HepG2 (cell line): ENCODE data around the gene MYOM1. TPM values are rescaled to one million over a fixed set of nuclear protein-coding genes. Genes with fewer than 3 reads are reported as not detected.

ENCODE experiments used
- ATAC-seq: fragments of 200-7000 bp; cut with Tn5 transposase; 3 replicates; pipeline ENCODE4 v1.9.1; 2020; ENCODE audit warnings: mild to moderate bottlenecking, moderate library complexity
- BruUV-seq: library from RNA; stranded (reverse); fragments of 400-500 nt; replicated peaks from 2 replicates; lab custom pipeline; 2021; lab: Mats Ljungman, UMichigan
- CTCF ChIA-PET: fragments of 300-600 bp; formaldehyde crosslinking; extraction: SDS; loops from one replicate; lab custom pipeline; 2021; ENCODE audit warnings: low total read pairs, inconsistent platforms, low intra/inter-chr PET ratio; lab: Yijun Ruan, JAX
- POLR2A ChIA-PET: fragments of 350-600 bp; sonication (Branson Sonifier 250); formaldehyde crosslinking; loops from one replicate; lab custom pipeline; 2020; ENCODE audit warnings: antibody characterized with exemption, inconsistent platforms; lab: Yijun Ruan, JAX
- DNase-seq: peaks from one replicate; pipeline ENCODE4 v3.0.0-alpha.2; 2015; ENCODE audit warnings: low spot score
- FAIRE-seq: peaks from 3 replicates; lab custom pipeline; 2011; peaks lifted over from hg19 to GRCh38; lab: Jason Lieb, UNC
- H2AFZ ChIP-seq: one replicate; pipeline ENCODE4 v1.6.1; 2011; ENCODE audit warnings: low read length, inconsistent platforms
- H3K27ac ChIP-seq: fragments of 300-600 bp; 3 replicates; pipeline ENCODE4 v1.8.0; 2011; ENCODE audit warnings: mixed run types, mild to moderate bottlenecking, mixed read lengths, low read length, inconsistent platforms; ENCODE audit not compliant: insufficient read depth; ENCODE audit errors: extremely low read length
- H3K27me3 ChIP-seq, 2 experiments: fragments of 200-600 bp in 1 of 2; 2 replicates in 1 of 2; 3 replicates in 1 of 2; pipeline versions ENCODE4 v1.6.0 to v1.8.0; 2011; ENCODE audit warnings: low read length in 2 of 2, mild to moderate bottlenecking in 2 of 2, moderate library complexity in 2 of 2, inconsistent platforms in 1 of 2; ENCODE audit not compliant: insufficient read depth in 2 of 2, control insufficient read depth in 1 of 2
- H3K36me3 ChIP-seq, 2 experiments: fragments of 200-600 bp in 1 of 2; replicated peaks in 1 of 2; 2 replicates in 1 of 2; 3 replicates in 1 of 2; pipeline versions ENCODE4 v1.5.1 to v1.8.0; 2011; ENCODE audit warnings: low read length in 2 of 2, inconsistent platforms in 1 of 2; ENCODE audit not compliant: insufficient read depth in 2 of 2, control insufficient read depth in 1 of 2
- H3K4me1 ChIP-seq: 2 replicates; pipeline ENCODE4 v1.5.1; 2012; ENCODE audit warnings: low read length, inconsistent platforms; ENCODE audit not compliant: insufficient read depth
- H3K4me2 ChIP-seq: 2 replicates; pipeline ENCODE4 v1.6.0; 2011; ENCODE audit warnings: low read depth, low read length, inconsistent platforms
- H3K4me3 ChIP-seq, 3 experiments: fragments of 200-600 bp in 1 of 3; sonication (generic), shearing (Covaris generic) in 1 of 3; replicated peaks in 1 of 3; 2 replicates each; pipeline ENCODE4 v1.5.1; 2011 to 2016; ENCODE audit warnings: low read length in 3 of 3, inconsistent platforms in 2 of 3, low read depth in 2 of 3, mild to moderate bottlenecking in 2 of 3, control low read depth in 1 of 3, mixed read lengths in 1 of 3; ENCODE audit not compliant: insufficient read depth in 1 of 3
- H3K79me2 ChIP-seq: one replicate; pipeline ENCODE4 v1.6.1; 2011; ENCODE audit warnings: low read length, inconsistent platforms; ENCODE audit not compliant: insufficient read depth
- H3K9ac ChIP-seq: 2 replicates; pipeline ENCODE4 v1.6.0; 2011; ENCODE audit warnings: mild to moderate bottlenecking, low read depth, low read length, inconsistent platforms; ENCODE audit not compliant: insufficient read depth
- H3K9me3 ChIP-seq: 2 replicates; pipeline ENCODE4 v1.5.1; 2012; ENCODE audit warnings: mild to moderate bottlenecking, low read length
- H4K20me1 ChIP-seq: 2 replicates; pipeline ENCODE4 v1.6.0; 2011; ENCODE audit warnings: inconsistent platforms, mild to moderate bottlenecking, low read length, moderate library complexity; ENCODE audit not compliant: insufficient read depth
- ATF3 ChIP-seq: sonication (generic); formaldehyde crosslinking; IDR thresholded peaks from 2 replicates; pipeline ENCODE4 v1.4.0; 2020; ENCODE audit warnings: missing genetic modification reagents
- ERF ChIP-seq: IDR thresholded peaks from 2 replicates; pipeline ENCODE4 v1.6.1; 2018; ENCODE audit warnings: missing biosample characterization, missing genetic modification reagents
- FOXK2 ChIP-seq: fragments of 450-650 bp; IDR thresholded peaks from 2 replicates; pipeline ENCODE4 v1.6.1; 2016
- FOXO4 ChIP-seq: sonication (generic); formaldehyde crosslinking; conservative IDR thresholded peaks from 2 replicates; pipeline ENCODE4 v1.8.1; 2023; ENCODE audit warnings: missing genetic modification reagents
- HOXD1 ChIP-seq: sonication (generic); formaldehyde crosslinking; IDR thresholded peaks from 2 replicates; pipeline ENCODE4 v1.5.0; 2020; ENCODE audit warnings: missing genetic modification reagents
- KLF11 ChIP-seq: IDR thresholded peaks from 2 replicates; pipeline ENCODE4 v1.6.1; 2016; ENCODE audit warnings: missing compliant biosample characterization
- NFATC3 ChIP-seq: sonication (generic); formaldehyde crosslinking; IDR thresholded peaks from 2 replicates; pipeline ENCODE4 v1.5.1; 2020; ENCODE audit warnings: mild to moderate bottlenecking, missing genetic modification reagents
- NONO ChIP-seq, 2 experiments: fragments of 450-650 bp in 1 of 2; sonication (generic) in 1 of 2; formaldehyde crosslinking in 1 of 2; IDR thresholded peaks in 1 of 2; conservative IDR thresholded peaks in 1 of 2; 2 replicates each; pipeline versions ENCODE4 v1.6.1 to v1.8.0; 2017 to 2022; ENCODE audit warnings: mild to moderate bottlenecking in 1 of 2, missing genetic modification reagents in 1 of 2, moderate library complexity in 1 of 2
- ONECUT2 ChIP-seq: sonication (generic); formaldehyde crosslinking; IDR thresholded peaks from 2 replicates; pipeline ENCODE4 v1.4.0; 2020; ENCODE audit warnings: missing genetic modification reagents
- YEATS4 ChIP-seq: sonication (generic); formaldehyde crosslinking; IDR thresholded peaks from 2 replicates; pipeline ENCODE4 v1.4.0; 2020; ENCODE audit warnings: missing genetic modification reagents, borderline replicate concordance
- ZMAT5 ChIP-seq: sonication (generic); formaldehyde crosslinking; IDR thresholded peaks from 2 replicates; pipeline ENCODE4 v1.5.0; 2020; ENCODE audit warnings: mild to moderate bottlenecking, low read depth, missing genetic modification reagents, borderline replicate concordance
- ZNF230 ChIP-seq: sonication (generic); formaldehyde crosslinking; IDR thresholded peaks from 2 replicates; pipeline ENCODE4 v1.4.0; 2020; ENCODE audit warnings: mild to moderate bottlenecking, missing genetic modification reagents
- ZNF672 ChIP-seq: sonication (generic); formaldehyde crosslinking; IDR thresholded peaks from 2 replicates; pipeline ENCODE4 v1.8.1; 2022; ENCODE audit warnings: missing genetic modification reagents
- ZNF720 ChIP-seq: sonication (generic); formaldehyde crosslinking; IDR thresholded peaks from 2 replicates; pipeline ENCODE4 v1.4.0; 2020; ENCODE audit warnings: missing genetic modification reagents
- ZNF790 ChIP-seq: sonication (generic); formaldehyde crosslinking; IDR thresholded peaks from 2 replicates; pipeline ENCODE4 v1.8.0; 2022; ENCODE audit warnings: missing genetic modification reagents, mild to moderate bottlenecking, borderline replicate concordance
- WGBS: methylation state at CpG from one replicate; pipeline ENCODE4 v1.1.6; 2017; ENCODE audit warnings: low lambda C conversion rate; 5-methylcytosine and 5-hydroxymethylcytosine counted together
- in situ Hi-C: cut with HindIII; loops from 2 replicates; pipeline ENCODE4 v1.10.0; 2017; ENCODE audit warnings: low pct_unique_long_range_greater_than_20kb; ENCODE audit not compliant: extremely low pct_ligation_motif_present
- intact Hi-C: fragments of 100-400 bp; cut with micrococcal nuclease; formaldehyde crosslinking; loops from one replicate; pipeline ENCODE4 v1.10.0; 2022; ENCODE audit not compliant: unreplicated experiment
- polyA plus RNA-seq, 8 experiments: library from polyadenylated mRNA; depleted of rRNA in 3 of 8; stranded (reverse) in 7 of 8; unstranded in 1 of 8; fragments of >200 nt; fragmentation: Illumina TruSeq in 4 of 8; extraction: Trizol in 4 of 8; gene quantifications; 2 replicates each; pipeline versions ENCODE4 v1.2.1 to v1.2.3, GENCODE V29; 2011 to 2016; ENCODE audit warnings: low read depth in 4 of 8, missing spikeins in 1 of 8, mixed read lengths in 1 of 8; ENCODE audit not compliant: insufficient read depth in 1 of 8
- total RNA-seq, 5 experiments: library from RNA; depleted of rRNA; stranded (reverse); fragments of >200 nt; fragmentation: Illumina TruSeq; extraction: Trizol; gene quantifications; 2 replicates each; pipeline ENCODE4 v1.2.3, GENCODE V29; 2016; ENCODE audit warnings: low read depth in 1 of 5

Gene MYOM1
- total and polyA plus RNA-seq, 2 of the 13 experiments (the other 11 are each of a cell fraction or from before 2014, with no cell fraction given), result 0.46 to 0.98 TPM

GRCh38 chr18:3180325-3180724 is 39.4 kb downstream of the MYOM1 start (continued):
- no peak for TF ChIP-seq NFATC3
- no peak for TF ChIP-seq ONECUT2
- no peak for TF ChIP-seq ATF3 (CRISPR knock-in tag)
- TF ChIP-seq ZNF230 (CRISPR knock-in tag), result no peak
- TF ChIP-seq ERF, result no peak
- TF ChIP-seq, all 625 proteins: peak for 0

- Histone ChIP-seq H3K36me3 (no peaks in the 10 kb centered on the region), H3K4me2 (no peak overlapping the region), H3K79me2 (no peaks in the 10 kb centered on the region), H3K27me3 (no peaks in the 10 kb centered on the region; a peak in 1 of 5 replicates), H3K27ac (no peak overlapping the region), H3K9ac (no peak overlapping the region), H3K9me3 (no peaks in the 10 kb centered on the region), H3K4me3 (no peak overlapping the region), H2AFZ (no peak overlapping the region), H3K4me1 (peaks cover 18% of the 10 kb centered on the region), H4K20me1 (no peaks in the 10 kb centered on the region)
- 60% methylated on average over 10 of the region's 10 CpGs for WGBS
- DNase-seq (no peak), FAIRE-seq (no peak), ATAC-seq (no peak)
- intact Hi-C loops (no loop called here), in situ Hi-C loops (no loop called here)
- BruUV-seq, result no TSS peak
- ChIA-PET CTCF (no interaction called here), POLR2A (interaction anchor here (2.0 kb wide), 1 partner anchor 39 kb away, joined by 8 read pairs; the partner anchor contains the start of gene MYOM1)
- TF ChIP-seq ZMAT5 (no peak), ZNF230 (CRISPR knock-in tag) (no peak), FOXK2 (no peak), YEATS4 (CRISPR knock-in tag) (no peak), FOXO4 (CRISPR knock-in tag) (no peak), ZNF672 (no peak), KLF11 (CRISPR knock-in tag) (no peak), ZNF790 (CRISPR knock-in tag) (no peak), NONO (IDR thresholded peaks at IDR 0.05) (no peak), NONO (CRISPR knock-in tag; conservative IDR thresholded peaks at IDR 0.05) (no peak), ZNF720 (CRISPR knock-in tag) (no peak), HOXD1 (no peak)
These were observed 40.2 kb downstream of the MYOM1 start for GRCh38 chr18:3179430-3180089.
